ENCODE measurements around the gene BRD8. TPM values are rescaled to one million over a fixed set of nuclear protein-coding genes. Genes with fewer than 3 reads are reported as not detected.

Gene BRD8
- total and polyA plus RNA-seq, 8 donors: 42.0 to 212 (median 158) TPM

GRCh38 chr5:138138949-138139780 is 39.3 kb downstream of the BRD8 start, which contains the start of gene NME5:
NME5 (minus strand) TSS chr5:138139428; CDS start chr5:138138780, 648 bp downstream.
- no peaks in the 10 kb centered on the region for H3K9me3 ChIP-seq
- peaks cover 0 to 27% of the 10 kb centered on the region in 2 donors for H3K27me3 ChIP-seq
- ATAC-seq (peak; percentile 97), DNase-seq (peak; percentile 39 to 85 (median 76))
- H3K36me3 ChIP-seq: no peaks in the 10 kb centered on the region
- peak within 1 kb of the TSS; percentile 49 to 59 for H3K4me3 ChIP-seq
- intact Hi-C loops (cut with DNase I): loop anchor here in 1 of 2 donors (10.0 kb wide), 1 partner anchor 54 kb away; the partner anchor contains the start of gene WNT8A
- no peak within 1 kb of the TSS for H3K27ac ChIP-seq
- TF ChIP-seq CTCF (IDR thresholded peaks at IDR 0.05): no peak
- H3K4me1 ChIP-seq: peaks cover 9 to 13% of the 10 kb centered on the region in 2 donors

GRCh38 chr5:138132543-138132942 is 45.9 kb downstream of the BRD8 start:
- H3K9me3 ChIP-seq: no peaks in the 10 kb centered on the region
- H3K4me1 ChIP-seq: peaks cover 0 to 7% of the 10 kb centered on the region in 2 donors
- no peak overlapping the region for H3K27ac ChIP-seq
- no peak for DNase-seq
- no peak for TF ChIP-seq CTCF (IDR thresholded peaks at IDR 0.05)
- H3K36me3 ChIP-seq: no peaks in the 10 kb centered on the region
- H3K27me3 ChIP-seq: peaks cover 0 to 16% of the 10 kb centered on the region in 2 donors
- H3K4me3 ChIP-seq: no peak overlapping the region
- intact Hi-C loops (cut with DNase I): loop anchor here in 1 of 2 donors (10.0 kb wide), 1 partner anchor 48 kb away; the partner anchor contains the start of gene WNT8A
- no peak for ATAC-seq

- peaks cover 0 to 7% of the 10 kb centered on the region in 2 donors for H3K4me1 ChIP-seq
- H3K27me3 ChIP-seq: peaks cover 0 to 16% of the 10 kb centered on the region in 2 donors
- DNase-seq (no peak), ATAC-seq (no peak)
- TF ChIP-seq CTCF (IDR thresholded peaks at IDR 0.05): no peak
- intact Hi-C loops (cut with DNase I): no loop called here
- no peaks in the 10 kb centered on the region for H3K9me3 ChIP-seq
- H3K27ac ChIP-seq: no peak overlapping the region
- no peak overlapping the region for H3K4me3 ChIP-seq
- no peaks in the 10 kb centered on the region for H3K36me3 ChIP-seq
Observed at GRCh38 chr5:138129347-138129746, 49.1 kb downstream of the BRD8 start.

DNA sequence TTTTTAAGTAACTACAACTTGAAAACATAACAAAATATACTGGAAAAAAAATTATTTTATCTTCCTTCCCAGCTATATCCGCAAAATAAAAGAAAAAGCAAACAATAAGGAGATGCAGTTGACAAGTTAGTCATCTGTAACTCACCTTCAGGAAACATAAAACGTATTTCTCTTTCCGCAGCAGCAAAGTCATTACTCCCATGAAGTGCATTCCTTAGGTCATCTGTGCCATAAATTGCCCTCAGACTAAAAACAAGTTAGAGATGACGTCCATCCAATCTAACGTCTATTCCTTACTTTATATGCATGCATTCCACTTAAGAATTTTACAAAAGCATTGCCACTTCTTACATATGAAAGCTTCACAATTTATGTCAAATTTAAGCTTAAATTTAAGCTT is 50.1 kb downstream of the BRD8 start:
- DNase-seq (no peak), ATAC-seq (no peak)
- intact Hi-C loops (cut with DNase I): no loop called here
- Histone ChIP-seq H3K4me1 (peaks cover 0 to 6% of the 10 kb centered on the region in 2 donors), H3K36me3 (no peaks in the 10 kb centered on the region), H3K27ac (no peak overlapping the region), H3K4me3 (no peak overlapping the region), H3K9me3 (no peaks in the 10 kb centered on the region), H3K27me3 (peaks cover 0 to 13% of the 10 kb centered on the region in 2 donors)
- no peak for TF ChIP-seq CTCF (IDR thresholded peaks at IDR 0.05)

GRCh38 chr5:138115254-138115653 is 63.2 kb downstream of the BRD8 start:
- H3K4me1 ChIP-seq: no peaks in the 10 kb centered on the region
- H3K9me3 ChIP-seq: no peaks in the 10 kb centered on the region
- H3K4me3 ChIP-seq: no peak overlapping the region
- ATAC-seq (no peak), DNase-seq (no peak)
- intact Hi-C loops (cut with DNase I): no loop called here
- no peak for TF ChIP-seq CTCF (IDR thresholded peaks at IDR 0.05)
- H3K27ac ChIP-seq: no peak overlapping the region
- no peaks in the 10 kb centered on the region for H3K36me3 ChIP-seq
- no peaks in the 10 kb centered on the region for H3K27me3 ChIP-seq

All from left lung (tissue), 10 donors.